DLD1 (cell line): ENCODE data around the gene FOXP4.

Experiments
- in situ Hi-C: cut with HindIII; loops from 2 replicates; pipeline ENCODE4 v1.10.0; 2017; ENCODE audit warnings: low sequenced_read_pairs

FOXP4 gene

GRCh38 chr6:41641352-41641925, 95.3 kb downstream of the FOXP4 start:
- in situ Hi-C loops, result no loop called here

DNA sequence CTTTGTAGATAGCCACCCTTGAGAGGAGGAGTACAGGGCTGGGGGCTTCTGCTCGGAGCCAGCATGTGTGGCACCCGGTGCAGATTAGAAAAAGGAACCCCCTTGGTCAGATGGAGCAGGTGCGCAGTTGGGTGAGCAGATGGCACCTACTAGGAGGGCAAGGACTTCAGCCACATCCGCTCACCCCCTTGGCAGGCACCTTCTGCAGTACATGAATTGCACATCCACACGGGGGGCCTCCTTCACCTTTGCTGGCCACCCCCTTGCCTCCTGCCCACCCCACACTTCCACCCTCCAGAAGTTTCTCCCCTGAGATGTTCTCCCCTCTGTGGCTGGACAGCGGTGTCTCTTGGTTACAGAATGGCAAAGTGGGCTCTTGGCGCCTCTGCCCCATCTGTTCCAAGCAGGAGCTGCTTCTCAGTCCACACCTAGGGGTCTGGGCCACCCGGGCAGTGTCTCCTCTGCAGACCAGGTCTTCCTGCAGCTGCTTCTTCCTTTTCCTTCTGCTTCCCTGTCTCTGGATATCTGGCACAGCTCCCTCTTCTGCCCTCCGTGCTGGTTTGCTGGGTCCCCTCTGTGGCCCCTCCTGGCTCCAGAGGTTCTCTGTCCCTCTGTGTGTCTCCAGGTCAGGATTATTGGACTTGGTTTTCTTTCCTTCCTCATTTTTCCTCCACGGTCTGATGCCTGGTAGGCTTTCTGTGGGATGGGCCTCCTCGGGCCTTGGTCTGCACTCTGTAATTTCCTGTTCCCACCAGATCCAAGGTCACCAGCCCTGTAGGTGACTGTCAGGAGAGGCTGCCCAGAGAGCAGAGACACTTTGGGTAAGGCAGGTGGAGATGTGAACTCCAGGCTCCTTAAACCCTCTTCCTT, 96.1 kb downstream of the FOXP4 start:
- in situ Hi-C loops, result no loop called here

GRCh38 chr6:41642960-41643898, 97.0 kb downstream of the FOXP4 start:
- in situ Hi-C loops, result no loop called here

DNA sequence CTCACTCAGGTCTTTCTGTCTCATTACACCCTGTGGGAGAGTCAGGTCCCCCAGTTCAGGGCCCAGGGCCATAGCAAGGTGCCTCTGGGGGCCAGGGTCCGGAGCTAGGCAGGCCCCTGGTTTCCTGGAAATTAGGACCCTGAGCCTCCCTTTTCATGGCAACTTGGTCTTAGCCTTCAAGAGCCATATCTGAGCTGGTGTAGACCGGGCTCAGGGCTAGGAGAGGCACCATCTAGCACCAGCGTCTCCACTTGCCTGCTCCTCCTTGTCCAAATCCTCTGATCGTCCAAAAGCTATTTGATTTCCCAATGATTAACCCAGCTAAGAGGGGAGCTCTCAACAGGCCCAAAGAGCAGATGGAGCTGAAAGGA, 97.7 kb downstream of the FOXP4 start:
- in situ Hi-C loops, result no loop called here

GRCh38 chr6:41644297-41644879, 98.2 kb downstream of the FOXP4 start:
- in situ Hi-C loops, result no loop called here

GRCh38 chr6:41645007-41645618, 98.9 kb downstream of the FOXP4 start:
- in situ Hi-C loops, result no loop called here

GRCh38 chr6:41646026-41646795, 100.0 kb downstream of the FOXP4 start:
- in situ Hi-C loops, result no loop called here

DNA sequence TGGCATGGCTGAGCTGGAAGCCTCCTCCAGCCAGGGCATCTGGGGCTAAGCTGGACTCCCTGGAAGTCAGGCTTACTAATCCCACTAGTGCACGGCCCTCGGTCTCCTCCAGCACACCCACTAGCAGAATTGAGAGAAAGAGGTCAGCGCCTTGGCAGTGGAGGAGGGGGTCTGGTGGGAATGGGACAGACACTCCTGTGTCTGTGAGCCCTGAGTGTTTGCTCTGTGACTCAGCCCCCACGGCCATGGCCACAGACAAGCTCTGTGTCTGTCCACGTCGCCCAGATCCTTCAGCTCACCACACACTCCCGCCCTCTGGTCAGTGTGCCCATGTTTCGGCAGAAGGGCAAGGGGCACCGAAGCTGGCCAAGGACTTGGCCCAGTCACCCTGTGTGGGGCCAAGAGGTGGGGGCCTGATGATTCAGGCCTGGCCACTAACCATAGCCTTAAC, 100.9 kb downstream of the FOXP4 start:
- in situ Hi-C loops, result no loop called here

- in situ Hi-C loops, result no loop called here
These were observed 101.9 kb downstream of the FOXP4 start for GRCh38 chr6:41648070-41648585.

DNA sequence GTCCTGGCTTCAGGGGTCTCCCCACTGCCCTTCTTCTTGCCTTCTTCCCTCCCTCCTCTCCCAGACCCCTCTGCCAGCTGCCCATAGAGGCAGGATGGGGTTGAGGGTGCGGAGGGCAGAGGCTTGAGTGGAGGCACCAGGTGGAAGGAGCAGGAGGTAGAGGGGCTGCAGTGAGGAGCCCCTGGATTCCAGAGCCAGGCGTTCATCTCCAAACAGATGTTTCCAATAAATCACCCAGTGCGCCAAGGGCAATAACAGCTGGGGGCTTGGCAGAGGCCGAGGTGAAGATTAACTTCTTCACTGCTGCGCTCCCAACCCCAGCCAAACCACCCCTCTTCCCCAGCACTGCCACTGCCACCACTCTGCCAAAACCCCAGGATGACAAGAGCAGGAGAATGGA, 102.7 kb downstream of the FOXP4 start:
- in situ Hi-C loops, result no loop called here

- in situ Hi-C loops, result no loop called here
These were observed 103.4 kb downstream of the FOXP4 start for GRCh38 chr6:41649596-41649995.

- in situ Hi-C loops, result no loop called here
These were observed 103.9 kb downstream of the FOXP4 start for GRCh38 chr6:41650120-41650519.

DNA sequence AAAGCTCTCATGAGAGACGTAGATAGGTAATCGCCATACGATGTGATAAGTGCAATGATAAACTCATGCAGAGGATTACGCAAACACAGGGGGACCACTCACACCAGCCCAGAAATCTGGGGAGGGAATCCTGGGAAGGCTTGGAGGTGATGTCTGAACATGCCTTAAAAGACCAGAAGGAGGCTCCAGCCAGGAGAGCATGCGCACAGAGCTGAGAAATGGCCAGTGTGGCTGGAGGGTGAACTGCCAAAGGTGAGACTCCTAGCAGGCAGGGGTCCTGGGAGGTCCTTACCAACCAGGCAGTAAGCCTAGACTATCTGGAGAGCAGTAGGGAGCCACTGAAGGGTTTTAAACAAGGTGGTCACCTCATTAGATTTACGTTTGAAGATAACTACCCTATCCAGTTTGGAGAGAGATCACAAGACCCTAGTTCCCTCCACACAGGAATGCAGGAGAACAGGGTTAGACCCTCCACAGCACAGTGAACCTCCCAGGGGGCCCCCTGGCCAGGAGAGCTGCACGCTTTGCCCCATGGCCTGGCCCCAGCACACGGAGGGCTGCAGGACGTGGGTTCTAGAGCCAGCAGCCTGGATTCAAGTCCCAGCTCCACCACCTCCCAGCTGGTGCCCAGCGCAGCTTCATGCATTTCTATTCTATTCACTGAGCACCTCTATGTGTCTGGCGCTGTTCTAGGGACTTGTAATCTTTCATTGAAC, 105.2 kb downstream of the FOXP4 start:
- in situ Hi-C loops, result no loop called here
